Testis (tissue), 3 donors: ENCODE measurements around the gene ZPR1. TPM values are rescaled to one million over a fixed set of nuclear protein-coding genes. Genes with fewer than 3 reads are reported as not detected.
"Not testable (repeated sequence)": the region's sequence is repeated elsewhere in the genome, so short reads cannot be mapped to it uniquely, and the experiment has no call there.

ENCODE experiments used
- DNase-seq: peaks from one replicate; pipeline ENCODE4 v3.0.0-alpha.2; 2019
- H3K27ac ChIP-seq, 2 donors: fragments of 200-600 bp; sonication (generic); one replicate each; pipeline ENCODE4 v1.5.1; 2019
- H3K27me3 ChIP-seq: fragments of 200-600 bp; sonication (generic); one replicate; pipeline ENCODE4 v1.5.1; 2019
- H3K36me3 ChIP-seq: fragments of 200-600 bp; sonication (generic); one replicate; pipeline ENCODE4 v1.5.1; 2017; ENCODE audit warnings: low read depth; ENCODE audit errors: missing control alignments
- H3K4me1 ChIP-seq: fragments of 200-600 bp; sonication (generic); one replicate; pipeline ENCODE4 v1.5.1; 2019
- H3K4me3 ChIP-seq, 2 donors: fragments of 200-600 bp; sonication (generic); one replicate each; pipeline ENCODE4 v1.5.1; 2017 to 2019
- H3K9me3 ChIP-seq: fragments of 200-600 bp; sonication (generic); one replicate; pipeline ENCODE4 v1.5.1; 2017
- POLR2A ChIP-seq: fragments of 450-650 bp; IDR thresholded peaks from one replicate; pipeline ENCODE4 v1.6.1; 2017; ENCODE audit warnings: antibody characterized with exemption, mild to moderate bottlenecking, moderate library complexity
- WGBS, 2 donors: methylation state at CpG; one replicate each; pipeline ENCODE4 v1.1.5; 2018; 5-methylcytosine and 5-hydroxymethylcytosine counted together
- intact Hi-C: fragments of 100-400 bp; cut with DNase I; formaldehyde crosslinking; loops from one replicate; pipeline ENCODE4 v1.15.1; 2023; ENCODE audit warnings: low total_unique reads
- polyA plus RNA-seq: library from polyadenylated mRNA; stranded (reverse); fragments of 350-450 nt; fragmentation: Illumina TruSeq; extraction: RNeasy Lipid Tissue Mini Kit (QIAGEN cat#74804); gene quantifications from one replicate; pipeline ENCODE4 v1.2.3, GENCODE V29; 2014; ENCODE audit warnings: low read depth, low replicate concordance; ENCODE audit not compliant: insufficient read depth
- total RNA-seq, 2 donors: library from RNA; depleted of rRNA; stranded (reverse); fragments of >200 nt; gene quantifications; one replicate each; pipeline ENCODE4 v1.2.3, GENCODE V29; 2016
- TF ChIP-seq, protein P1 (sequence below), 3 experiments: fragments of 450-650 bp in 2 of 3; fragments of 200-600 bp in 1 of 3; sonication (generic) in 1 of 3; IDR thresholded peaks; one replicate each; pipeline ENCODE4 v1.5.1; 2016 to 2019; ENCODE audit warnings: antibody characterized with exemption in 3 of 3, mild to moderate bottlenecking in 2 of 3, moderate library complexity in 1 of 3

The ZPR1 gene
- total and polyA plus RNA-seq, 3 donors from 2014 or later: 44.4 to 138 (median 68.0) TPM

DNA sequence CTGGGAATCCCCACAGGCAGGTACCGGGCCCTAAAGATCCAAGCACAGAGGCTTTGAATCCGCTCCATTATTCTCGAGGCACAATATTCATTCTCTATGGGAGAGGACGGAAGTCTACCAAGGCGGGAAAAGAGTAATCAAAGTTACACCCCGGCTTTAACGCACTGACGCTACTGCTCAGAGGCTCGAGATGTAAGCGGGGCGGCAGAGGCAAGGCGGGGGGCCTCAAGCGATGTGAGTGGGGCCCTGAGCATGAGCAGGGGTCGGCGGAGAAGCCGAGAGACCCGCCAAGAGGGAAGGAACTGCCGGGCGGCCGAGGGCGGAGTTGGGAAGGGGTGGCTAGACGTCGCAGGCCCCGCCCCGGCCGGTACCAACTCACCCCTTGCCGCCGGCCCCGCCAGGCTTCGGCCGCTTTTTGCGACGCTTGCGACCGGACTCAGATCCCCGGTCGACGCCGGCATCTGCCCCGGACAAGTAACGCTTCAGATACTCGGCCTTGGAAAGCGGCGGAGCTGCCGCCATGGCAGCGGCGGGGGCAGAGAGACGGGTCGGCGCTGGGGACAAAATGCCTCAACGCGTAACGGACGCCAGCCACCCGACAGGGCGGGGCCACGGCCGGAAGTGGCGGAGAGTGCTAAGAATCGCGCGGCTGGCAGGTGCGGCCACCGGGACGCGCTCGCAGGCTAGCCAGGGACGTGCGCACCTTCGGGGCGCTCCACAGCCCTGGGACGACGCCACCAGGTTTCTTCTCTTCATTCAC is 15.2 kb downstream of the ZPR1 start, which contains the start of gene BUD13:
BUD13 (minus strand) TSS at position 545 of the 760 bp plus-strand sequence; CDS start at position 522, 23 bp downstream.
- 1% methylated on average over 18 to 66 of the region's 73 CpGs for WGBS, 2 donors
- H3K36me3 ChIP-seq: no peaks in the 10 kb centered on the region
- peak within 1 kb of the TSS; percentile 94 to 96 for H3K27ac ChIP-seq
- H3K4me3 ChIP-seq: peak within 1 kb of the TSS; percentile 97 to 98
- H3K27me3 ChIP-seq: no peaks in the 10 kb centered on the region
- intact Hi-C loops: no loop called here
- no peaks in the 10 kb centered on the region for H3K9me3 ChIP-seq
- peak; percentile 92 for DNase-seq
- H3K4me1 ChIP-seq: peaks cover 12% of the 10 kb centered on the region
- TF ChIP-seq, protein P1, sequence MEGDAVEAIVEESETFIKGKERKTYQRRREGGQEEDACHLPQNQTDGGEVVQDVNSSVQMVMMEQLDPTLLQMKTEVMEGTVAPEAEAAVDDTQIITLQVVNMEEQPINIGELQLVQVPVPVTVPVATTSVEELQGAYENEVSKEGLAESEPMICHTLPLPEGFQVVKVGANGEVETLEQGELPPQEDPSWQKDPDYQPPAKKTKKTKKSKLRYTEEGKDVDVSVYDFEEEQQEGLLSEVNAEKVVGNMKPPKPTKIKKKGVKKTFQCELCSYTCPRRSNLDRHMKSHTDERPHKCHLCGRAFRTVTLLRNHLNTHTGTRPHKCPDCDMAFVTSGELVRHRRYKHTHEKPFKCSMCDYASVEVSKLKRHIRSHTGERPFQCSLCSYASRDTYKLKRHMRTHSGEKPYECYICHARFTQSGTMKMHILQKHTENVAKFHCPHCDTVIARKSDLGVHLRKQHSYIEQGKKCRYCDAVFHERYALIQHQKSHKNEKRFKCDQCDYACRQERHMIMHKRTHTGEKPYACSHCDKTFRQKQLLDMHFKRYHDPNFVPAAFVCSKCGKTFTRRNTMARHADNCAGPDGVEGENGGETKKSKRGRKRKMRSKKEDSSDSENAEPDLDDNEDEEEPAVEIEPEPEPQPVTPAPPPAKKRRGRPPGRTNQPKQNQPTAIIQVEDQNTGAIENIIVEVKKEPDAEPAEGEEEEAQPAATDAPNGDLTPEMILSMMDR (IDR thresholded peaks at IDR 0.05): no peak
- TF ChIP-seq POLR2A: no peak

DNA sequence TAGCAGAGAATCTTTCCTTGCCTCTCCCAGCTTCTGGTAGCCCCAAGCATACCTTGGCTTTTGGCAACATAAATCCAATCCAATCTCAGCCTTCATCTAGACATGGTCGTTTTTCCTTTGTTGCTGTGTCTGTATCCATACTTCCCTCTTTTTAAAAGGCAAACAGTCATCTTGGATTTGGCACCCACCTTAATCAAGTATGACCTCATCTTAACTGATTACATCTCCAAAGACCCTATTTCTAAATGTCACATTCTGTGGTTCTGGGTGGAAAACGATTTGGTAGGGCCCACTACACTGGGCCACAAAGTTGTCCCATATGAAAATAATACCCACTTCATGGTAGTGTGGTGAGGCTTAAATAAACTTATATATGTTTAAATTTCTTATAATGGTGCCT is 15.9 kb downstream of the ZPR1 start:
- 0 to 6% methylated on average over 2 of the region's 2 CpGs for WGBS, 2 donors
- peak overlapping the region in 1 of 2 donors; percentile 96 for H3K27ac ChIP-seq
- DNase-seq: no peak

DNA sequence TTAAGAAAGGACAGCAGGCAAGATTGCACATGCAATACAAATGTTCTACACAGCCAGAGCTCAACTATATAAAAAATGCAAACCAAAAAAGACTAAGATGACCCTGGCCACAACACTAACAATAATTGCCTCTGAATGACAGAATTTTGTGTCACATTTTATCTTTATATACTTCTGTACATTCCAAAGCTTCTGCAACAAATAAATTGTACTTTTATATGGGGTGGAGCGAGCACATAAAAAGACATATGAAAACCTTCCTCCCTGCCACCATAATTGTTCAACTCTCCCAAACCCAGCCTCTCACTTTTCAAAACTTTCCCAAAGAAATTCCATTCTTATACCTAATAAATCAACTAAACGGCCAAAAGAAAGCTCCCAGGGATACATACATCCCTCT is 25.7 kb downstream of the ZPR1 start:
- Histone ChIP-seq H3K36me3 (no peaks in the 10 kb centered on the region), H3K27me3 (no peaks in the 10 kb centered on the region), H3K27ac (no peak overlapping the region), H3K4me1 (no peaks in the 10 kb centered on the region), H3K9me3 (no peaks in the 10 kb centered on the region), H3K4me3 (no peak overlapping the region)
- TF ChIP-seq, protein P1 (IDR thresholded peaks at IDR 0.05): no peak
- TF ChIP-seq POLR2A: no peak
- WGBS, 2 donors: 83 to 88% methylated on average over 2 of the region's 2 CpGs
- DNase-seq: no peak
- intact Hi-C loops: no loop called here

More for the DNA sequence above, 15.9 kb downstream of the ZPR1 start:
- Histone ChIP-seq H3K9me3 (no peaks in the 10 kb centered on the region), H3K27me3 (no peaks in the 10 kb centered on the region), H3K36me3 (no peaks in the 10 kb centered on the region), H3K4me1 (peaks cover 12% of the 10 kb centered on the region), H3K4me3 (peak overlapping the region; percentile 97 to 98)
- intact Hi-C loops: no loop called here
- no peak for TF ChIP-seq POLR2A
- TF ChIP-seq, protein P1 (IDR thresholded peaks at IDR 0.05): no peak

DNA sequence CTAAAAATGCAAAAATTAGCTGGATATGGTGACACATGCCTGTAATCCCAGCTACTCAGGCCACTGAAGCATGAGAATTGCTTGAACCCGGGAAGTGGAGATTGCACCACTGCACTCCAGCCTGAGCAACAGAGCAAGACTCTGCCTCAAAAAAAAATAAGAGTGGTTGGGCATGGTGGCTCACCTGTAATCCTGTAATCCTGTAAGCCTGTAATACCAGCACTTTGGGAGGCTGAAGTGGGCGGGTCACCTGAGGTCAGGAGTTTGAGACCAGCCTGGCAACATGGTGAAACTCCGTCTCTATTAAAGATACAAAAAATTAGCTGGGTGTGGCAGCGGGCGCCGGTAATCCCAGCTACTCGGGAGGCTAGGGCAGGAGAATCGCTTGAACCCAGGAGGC is 31.8 kb downstream of the ZPR1 start:
- H3K27ac ChIP-seq, intact Hi-C loops, DNase-seq, H3K36me3 ChIP-seq, H3K4me1 ChIP-seq, H3K27me3 ChIP-seq, H3K4me3 ChIP-seq, H3K9me3 ChIP-seq: not testable (repeated sequence)
- 89 to 93% methylated on average over 8 of the region's 8 CpGs for WGBS, 2 donors

DNA sequence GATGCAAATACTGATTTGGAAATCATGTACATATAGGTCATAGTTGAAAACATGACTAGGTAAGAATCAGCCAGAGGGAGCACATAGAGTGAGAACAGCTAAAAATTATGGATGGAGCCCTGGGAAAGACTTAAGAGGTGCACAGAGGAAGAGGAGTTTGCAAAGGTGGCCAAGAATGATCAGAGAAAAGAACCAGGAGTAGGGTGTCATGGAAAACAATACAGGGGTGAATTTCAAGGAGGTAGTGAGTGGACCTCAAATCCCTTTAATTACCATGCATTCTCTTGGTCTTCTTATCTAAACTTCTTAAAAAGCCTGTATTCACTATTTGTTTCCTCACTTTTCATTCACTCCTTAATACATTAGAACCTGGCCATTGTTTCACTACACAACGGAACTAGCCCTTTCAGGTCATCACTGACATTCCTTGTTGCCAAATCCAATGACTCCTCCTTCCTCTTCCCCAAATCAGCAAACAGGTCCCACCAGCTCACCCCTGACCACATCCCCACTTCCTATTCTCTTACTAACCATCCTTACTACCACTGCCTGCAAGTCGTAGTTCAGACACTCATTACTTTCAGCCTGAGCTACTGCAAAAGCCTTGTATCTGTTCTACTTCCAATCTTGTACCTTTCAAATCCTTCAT is 37.6 kb downstream of the ZPR1 start:
- H3K27ac ChIP-seq: no peak overlapping the region
- H3K4me3 ChIP-seq: no peak overlapping the region
- intact Hi-C loops: no loop called here
- no peak for TF ChIP-seq POLR2A
- TF ChIP-seq, protein P1 (IDR thresholded peaks at IDR 0.05): no peak
- H3K9me3 ChIP-seq: no peaks in the 10 kb centered on the region
- H3K4me1 ChIP-seq: no peaks in the 10 kb centered on the region
- no peaks in the 10 kb centered on the region for H3K27me3 ChIP-seq
- DNase-seq: no peak
- 84 to 94% methylated on average over 2 of the region's 2 CpGs for WGBS, 2 donors
- no peaks in the 10 kb centered on the region for H3K36me3 ChIP-seq
